LNCaP clone FGC (cell line): ENCODE data around the gene C22orf31.

Experiments used
- DNase-seq: peaks from one replicate; pipeline ENCODE4 v3.0.0-alpha.2; 2011; ENCODE audit warnings: low read depth
- H3K4me3 ChIP-seq: 2 replicates; pipeline ENCODE4 v1.5.1; 2011; ENCODE audit warnings: mild to moderate bottlenecking, low read depth, low read length, control low read depth
- CTCF ChIP-seq: IDR thresholded peaks from 2 replicates; pipeline ENCODE4 v1.5.1; 2012; ENCODE audit warnings: mild to moderate bottlenecking; ENCODE audit not compliant: control insufficient read depth, insufficient read depth; ENCODE audit errors: extremely low read depth

C22orf31 gene

GRCh38 chr22:29061773-29062172 lies at the start of gene C22orf31:
C22orf31 (minus strand) TSS chr22:29061831; CDS start chr22:29061792, 39 bp downstream.
- no peak within 1 kb of the TSS for H3K4me3 ChIP-seq
- no peak for TF ChIP-seq CTCF
- no peak for DNase-seq

GRCh38 chr22:29110946-29111345 lies 49.3 kb upstream of the C22orf31 start:
- H3K4me3 ChIP-seq, result no peak overlapping the region
- TF ChIP-seq CTCF, result no peak
- no peak for DNase-seq

DNA sequence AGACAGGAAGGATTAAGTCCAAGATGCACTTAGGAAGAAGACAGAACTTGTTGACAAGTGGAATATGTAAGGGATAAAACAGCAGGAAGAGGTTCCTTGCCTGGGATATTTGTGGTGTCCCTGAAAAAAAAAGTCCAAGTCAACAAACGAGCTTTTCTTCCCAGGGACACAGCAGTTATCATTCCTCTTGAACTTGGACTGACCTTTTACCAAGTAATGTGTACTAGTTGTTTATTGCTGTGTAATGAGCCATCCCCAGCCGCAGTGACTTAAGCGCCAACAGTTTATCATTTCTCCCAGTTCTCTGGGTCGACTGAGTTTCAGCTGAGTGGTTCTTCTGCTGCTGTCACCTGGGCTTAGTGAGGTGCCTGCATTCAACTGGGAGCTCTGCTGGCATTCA lies 48.2 kb upstream of the C22orf31 start:
- DNase-seq, result no peak
- no peak for TF ChIP-seq CTCF

DNA sequence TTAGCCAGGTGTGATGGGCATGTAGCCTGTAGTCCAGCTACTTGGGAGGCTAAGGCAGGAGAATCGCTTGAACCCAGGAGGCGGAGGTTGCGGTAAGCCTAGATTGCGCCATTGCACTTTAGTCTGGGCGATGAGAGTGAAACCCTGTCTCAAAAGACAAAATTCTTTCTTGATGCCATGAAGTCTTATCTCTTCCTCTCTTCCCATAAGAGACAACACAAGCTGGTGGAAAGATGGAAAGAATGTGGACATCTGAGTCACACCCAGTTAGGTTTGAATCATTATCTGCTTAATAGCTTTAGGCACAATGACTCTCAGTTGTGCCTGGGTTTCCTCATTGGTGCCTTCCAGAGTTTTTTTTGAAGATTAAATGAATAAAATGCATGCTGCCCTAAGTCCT lies 46.5 kb upstream of the C22orf31 start:
- DNase-seq, result no peak
- H3K4me3 ChIP-seq, result no peak overlapping the region
- no peak for TF ChIP-seq CTCF

More for the DNA sequence above, 48.2 kb upstream of the C22orf31 start:
- H3K4me3 ChIP-seq, result no peak overlapping the region

GRCh38 chr22:29106839-29107238 lies 45.2 kb upstream of the C22orf31 start:
- DNase-seq, result no peak
- no peak for TF ChIP-seq CTCF
- no peak overlapping the region for H3K4me3 ChIP-seq

- DNase-seq, result no peak
- TF ChIP-seq CTCF, result no peak
- H3K4me3 ChIP-seq, result no peak overlapping the region
These were observed 43.8 kb upstream of the C22orf31 start for GRCh38 chr22:29105468-29105867.

GRCh38 chr22:29103121-29103520 lies 41.5 kb upstream of the C22orf31 start:
- H3K4me3 ChIP-seq, result no peak overlapping the region
- no peak for TF ChIP-seq CTCF

More at GRCh38 chr22:29103121-29103520, 41.5 kb upstream of the C22orf31 start:
- DNase-seq, result no peak
